GM19043 (cell line): Measurements from ENCODE around the gene RAD54L.
"Not testable (repeated sequence)": the region's sequence is repeated elsewhere in the genome, so short reads cannot be mapped to it uniquely, and the experiment has no call there.

Experiments
- ATAC-seq: cut with Tn5 transposase; IDR thresholded peaks from one replicate; pipeline ENCODE4 v1.9.1; 2021; ENCODE audit warnings: low read depth; ENCODE audit not compliant: unreplicated experiment

RAD54L gene

DNA sequence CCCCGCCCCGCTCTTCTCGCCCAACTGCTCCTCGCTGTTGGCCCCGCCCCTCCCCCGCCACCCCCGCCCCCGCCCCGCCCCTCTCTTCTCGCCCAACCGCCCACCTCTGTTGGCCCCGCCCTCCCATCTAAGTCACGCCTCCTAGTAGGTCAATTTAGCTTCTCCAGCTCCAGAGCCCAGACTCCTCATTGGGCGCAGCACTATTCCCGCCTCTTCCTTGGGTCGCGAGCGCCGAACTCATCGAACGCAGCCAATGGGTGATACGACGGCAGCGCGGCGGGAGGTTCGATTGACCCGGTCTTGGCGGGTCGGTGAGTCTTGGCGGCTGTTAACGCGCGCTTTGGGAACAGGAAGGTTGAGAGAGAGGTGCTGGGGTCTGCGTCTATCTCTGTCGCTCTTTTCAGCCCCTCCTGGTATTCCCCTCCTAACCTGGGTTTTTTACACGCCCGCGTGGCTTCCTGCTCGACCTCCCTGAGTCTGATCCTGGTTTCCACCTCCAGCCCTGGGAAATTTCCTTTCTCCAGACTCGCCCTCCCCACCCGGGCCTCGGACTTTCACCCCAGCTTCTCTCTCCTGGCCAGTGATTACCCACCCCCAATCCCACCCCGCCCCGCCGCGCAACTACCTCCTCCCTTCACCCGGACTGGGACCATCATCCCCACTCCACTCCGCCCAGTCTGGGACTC, at the start of gene RAD54L:
TSS of gene RAD54L (plus strand) at position 328 of the 686 bp plus-strand sequence. CDS start 643 bp downstream, outside the sequence.
- peak; percentile 94 for ATAC-seq

GRCh38 chr1:46197964-46198811, 49.4 kb upstream of the RAD54L start, which contains the start of gene POMGNT1:
Gene POMGNT1, minus strand, starts transcription at chr1:46198434. Its CDS starts 613 bp downstream, at chr1:46197821.
- peak; percentile 77 for ATAC-seq

GRCh38 chr1:46199233-46199749, 48.3 kb upstream of the RAD54L start:
- ATAC-seq = no peak

- no peak for ATAC-seq
Measured at GRCh38 chr1:46203738-46204405, 43.7 kb upstream of the RAD54L start.

DNA sequence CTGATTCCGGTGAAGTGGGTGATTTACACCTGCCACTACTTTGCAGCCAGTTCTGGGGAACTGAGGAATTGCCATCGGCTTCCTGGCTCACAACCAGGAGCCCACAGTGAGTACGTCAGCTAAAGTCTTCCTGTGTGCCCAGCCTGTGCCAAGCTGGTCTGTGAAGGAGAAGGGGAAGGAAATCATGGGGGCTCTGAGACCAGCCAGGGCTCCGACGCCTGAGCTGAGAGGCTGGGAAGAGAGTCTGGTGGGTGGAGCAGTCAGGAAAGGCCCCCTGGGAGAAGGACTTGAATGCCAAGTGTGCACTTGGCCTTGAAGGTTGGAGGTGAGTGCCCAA, 43.2 kb upstream of the RAD54L start:
- no peak for ATAC-seq

- no peak for ATAC-seq
Measured at GRCh38 chr1:46205141-46205540, 42.4 kb upstream of the RAD54L start.

- no peak for ATAC-seq
Measured at GRCh38 chr1:46205791-46206190, 41.8 kb upstream of the RAD54L start.

DNA sequence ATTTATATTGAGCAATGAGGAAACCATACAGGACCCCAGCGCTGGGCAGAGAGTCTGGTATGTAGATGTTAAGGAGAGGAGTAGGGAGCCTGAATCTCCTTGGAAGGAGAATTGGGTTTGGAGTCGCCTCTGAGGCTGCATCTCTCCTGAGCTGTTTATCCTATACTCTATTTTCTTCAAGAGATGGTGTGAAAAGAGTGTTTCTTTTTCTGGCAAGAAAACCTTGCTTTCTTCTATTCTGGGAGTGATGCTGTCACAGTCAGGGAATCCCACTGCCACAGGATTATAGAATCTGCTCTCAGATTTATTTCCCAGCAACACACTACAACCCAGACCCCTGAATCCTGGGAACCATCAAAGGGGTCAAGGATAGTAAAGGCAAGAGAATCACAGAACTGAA, 41.2 kb upstream of the RAD54L start:
- no peak for ATAC-seq

DNA sequence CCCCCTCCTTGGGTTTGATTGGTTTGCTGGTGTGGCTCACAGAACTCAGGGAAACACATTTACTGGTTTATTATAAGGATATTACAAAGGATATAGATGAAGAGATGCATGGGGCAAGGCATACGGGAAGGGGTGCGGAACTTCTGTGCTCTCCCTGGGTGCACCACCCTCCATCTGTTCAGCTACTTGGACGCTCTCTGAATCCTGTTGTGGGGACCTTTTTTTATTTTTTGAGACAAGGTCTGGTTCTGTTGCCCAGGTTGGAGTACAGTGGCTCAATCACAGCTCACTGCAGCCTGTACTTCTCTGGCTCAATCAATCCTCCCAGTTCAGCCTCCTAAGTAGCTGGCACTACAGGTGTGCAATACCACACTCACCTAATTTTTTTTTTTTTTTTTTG, 37.0 kb upstream of the RAD54L start:
- no peak for ATAC-seq

- no peak for ATAC-seq
Measured at GRCh38 chr1:46211051-46211450, 36.5 kb upstream of the RAD54L start.

DNA sequence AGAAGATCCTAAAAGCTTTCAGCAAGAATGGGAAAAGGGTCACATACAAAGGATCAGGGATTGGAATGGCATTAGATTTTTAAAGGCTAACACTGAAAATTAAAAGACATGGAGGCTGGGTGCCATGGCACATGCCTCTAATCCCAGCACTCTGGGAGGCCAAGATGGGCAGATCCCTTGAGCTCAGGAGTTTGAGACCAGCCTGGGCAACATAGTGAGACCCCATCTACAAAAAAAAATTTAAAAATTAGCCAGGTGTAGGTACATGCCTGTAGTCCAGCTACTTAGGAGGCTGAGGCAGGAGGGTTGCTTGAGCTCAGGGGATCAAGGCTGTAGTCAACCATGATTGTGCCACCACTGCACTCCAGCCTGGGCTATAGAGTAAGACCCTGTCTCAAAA, 32.1 kb upstream of the RAD54L start:
- ATAC-seq = no peak

GRCh38 chr1:46218443-46218842, 29.1 kb upstream of the RAD54L start:
- no peak for ATAC-seq

DNA sequence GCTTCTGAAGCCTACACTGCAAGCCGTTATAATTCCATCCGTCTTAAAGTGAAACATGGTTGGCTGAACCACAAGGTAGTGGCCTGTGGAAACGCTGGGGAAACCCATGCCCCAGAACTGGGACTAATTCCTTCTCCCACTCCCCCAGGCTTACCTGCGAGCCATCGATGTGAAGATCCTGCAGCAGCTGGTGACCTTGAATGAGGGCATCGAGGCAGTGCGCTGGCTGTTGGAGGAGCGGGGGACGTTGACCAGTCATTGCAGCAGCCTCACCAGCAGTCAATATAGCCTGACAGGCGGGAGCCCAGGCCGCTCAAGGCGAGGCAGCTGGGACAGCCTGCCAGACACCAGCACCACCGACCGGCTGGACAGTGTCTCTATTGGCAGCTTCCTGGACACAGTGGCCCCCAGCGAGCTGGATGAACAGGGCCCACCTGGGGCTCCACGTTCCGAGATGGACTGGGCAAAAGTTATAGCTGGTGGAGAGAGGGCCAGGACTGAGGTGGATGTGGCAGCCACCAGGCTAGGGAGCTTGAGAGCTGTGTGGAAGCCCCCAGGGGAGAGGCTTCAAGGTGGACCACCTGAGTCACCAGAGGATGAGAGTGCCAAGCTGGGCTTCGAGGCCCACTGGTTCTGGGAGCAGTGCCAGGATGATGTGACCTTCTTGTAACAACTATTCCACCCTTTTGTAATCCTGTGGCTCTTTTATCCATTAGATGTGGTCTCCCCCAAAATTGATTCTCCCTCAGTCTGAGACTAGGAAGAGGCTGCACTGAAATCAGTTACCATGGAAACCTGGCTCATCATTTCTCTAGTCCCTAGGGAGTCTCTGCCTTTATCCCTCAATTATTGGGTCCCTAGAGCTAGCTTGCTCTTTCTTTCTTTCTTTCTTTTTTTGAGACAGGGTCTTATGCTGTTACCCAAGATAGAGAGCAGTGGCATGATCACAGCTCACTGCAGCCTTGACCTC, 27.7 kb upstream of the RAD54L start:
- no peak for ATAC-seq

- ATAC-seq = no peak
Measured at GRCh38 chr1:46220808-46221207, 26.8 kb upstream of the RAD54L start.

DNA sequence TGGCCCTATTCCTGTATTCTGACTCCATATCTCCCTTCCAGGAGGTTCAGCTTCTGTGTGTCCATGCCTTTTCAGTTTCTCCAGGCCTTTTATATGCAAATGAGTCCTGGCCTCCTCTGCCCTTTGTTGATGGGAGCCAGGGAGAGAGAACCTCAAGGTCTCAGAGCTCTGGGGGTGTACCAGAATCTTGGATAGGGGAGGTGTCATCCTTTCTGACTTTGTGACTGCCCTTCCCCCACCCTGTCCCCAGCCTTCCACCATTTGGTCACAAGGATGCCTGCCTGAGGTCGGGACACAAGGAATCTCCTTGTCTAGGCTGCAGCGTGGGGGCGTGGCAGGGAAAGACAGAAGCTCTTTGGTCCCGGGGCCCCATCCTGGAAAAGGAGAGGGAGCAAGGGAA, 25.8 kb upstream of the RAD54L start:
- no peak for ATAC-seq

- not testable (repeated sequence) for ATAC-seq
Measured at GRCh38 chr1:46223055-46223454, 24.5 kb upstream of the RAD54L start.

DNA sequence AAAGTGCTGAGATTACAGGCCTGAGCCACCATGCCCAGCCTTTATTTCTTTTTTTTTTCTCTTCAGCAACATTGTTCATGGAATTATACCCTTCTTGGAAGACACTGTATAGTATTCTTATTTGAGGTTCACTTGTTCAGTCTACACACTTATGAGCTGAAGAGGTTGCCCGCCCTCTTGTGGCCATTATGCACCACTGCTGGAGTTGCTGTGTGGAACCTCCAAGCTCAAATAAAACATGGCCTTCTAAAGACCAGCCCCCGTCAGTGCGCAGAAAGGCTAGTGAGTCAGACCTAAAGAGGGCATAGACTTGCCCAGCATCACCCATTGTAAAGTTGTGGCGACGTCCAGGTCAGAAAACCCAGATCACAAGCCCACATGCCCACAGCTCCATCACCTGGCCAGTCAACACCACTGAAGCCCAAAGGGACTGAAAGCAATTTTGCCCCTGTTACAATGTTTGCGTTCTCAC, 24.1 kb upstream of the RAD54L start:
- peak; percentile 86 for ATAC-seq

- no peak for ATAC-seq
Measured at GRCh38 chr1:46224966-46225365, 22.6 kb upstream of the RAD54L start.

GRCh38 chr1:46231231-46231630, 16.3 kb upstream of the RAD54L start:
- not testable (repeated sequence) for ATAC-seq

DNA sequence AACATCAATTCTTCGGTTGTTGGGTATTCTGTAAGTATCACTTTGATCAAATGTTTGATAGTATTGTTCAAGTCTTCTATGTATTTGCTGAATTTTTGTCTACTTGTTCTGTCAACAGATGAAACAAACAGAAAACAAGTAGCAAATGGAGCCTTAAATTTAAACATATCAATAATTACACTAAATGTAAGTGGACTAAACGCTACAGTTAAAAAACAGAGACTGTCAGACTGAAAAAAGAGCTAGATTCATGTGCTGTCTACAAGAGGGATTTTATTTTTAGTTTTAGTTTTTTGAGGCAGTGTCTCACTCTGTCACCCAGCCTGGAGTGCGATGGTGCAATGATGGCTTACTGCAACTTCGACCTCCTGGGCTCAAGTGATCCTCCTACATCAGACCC, 10.7 kb upstream of the RAD54L start:
- ATAC-seq = no peak
